Psoas muscle (tissue), 8 donors: ENCODE data around the gene RICTOR. TPM values are rescaled to one million over a fixed set of nuclear protein-coding genes. Genes with fewer than 3 reads are reported as not detected.

Experiments
- ATAC-seq, 4 donors: fragments of 200-7000 bp; cut with Tn5 transposase; one replicate each; pipeline ENCODE4 v1.9.1; 2020; ENCODE audit warnings: moderate library complexity in 3 of 4, mild to moderate bottlenecking in 2 of 4
- DNase-seq, 2 donors: peaks; one replicate each; pipeline ENCODE4 v3.0.0-alpha.2; 2020
- H3K27ac ChIP-seq: fragments of 200-600 bp; one replicate; pipeline ENCODE4 v1.8.0; 2022
- H3K27me3 ChIP-seq, 3 donors: fragments of 200-600 bp in 1 of 3; one replicate each; pipeline versions ENCODE4 v1.6.1 to v1.8.0; 2013 to 2022; ENCODE audit warnings: low read length in 2 of 3, mild to moderate bottlenecking in 2 of 3, moderate library complexity in 1 of 3; ENCODE audit not compliant: insufficient read depth in 3 of 3
- H3K36me3 ChIP-seq, 2 donors: fragments of 200-600 bp in 1 of 2; one replicate each; pipeline versions ENCODE4 v1.6.1 to v1.8.0; 2013 to 2022; ENCODE audit warnings: low read depth in 1 of 2, mild to moderate bottlenecking in 1 of 2, moderate library complexity in 1 of 2; ENCODE audit not compliant: insufficient read depth in 1 of 2
- H3K4me1 ChIP-seq: fragments of 200-600 bp; one replicate; pipeline ENCODE4 v1.8.0; 2022
- H3K4me3 ChIP-seq: fragments of 200-600 bp; one replicate; pipeline ENCODE4 v1.8.0; 2022; ENCODE audit warnings: mild to moderate bottlenecking
- H3K9me3 ChIP-seq: fragments of 200-600 bp; one replicate; pipeline ENCODE4 v1.8.0; 2022
- WGBS, 3 donors: extraction: QIAGEN DNeasy Blood & Tissue Kit; methylation state at CpG; one replicate each; pipeline versions ENCODE4 v1.1.6 to v1.1.7; 2013; 5-methylcytosine and 5-hydroxymethylcytosine counted together
- intact Hi-C, 2 donors: fragments of 100-400 bp; cut with DNase I; formaldehyde crosslinking; loops; one replicate each; pipeline versions ENCODE4 v1.11.0 to v1.14.2; 2022
- polyA plus RNA-seq, 3 donors: library from polyadenylated mRNA; stranded (reverse); fragments of 200-250 nt; gene quantifications; one replicate each; pipeline ENCODE4 v1.2.3, GENCODE V29; 2013
- total RNA-seq, 4 donors: library from RNA; stranded (reverse); fragmentation: NEBNext Ultra II Directional in 2 of 4; extraction: Animal tissue kit (Norgen Biotek cat#: 25700) in 2 of 4; gene quantifications; one replicate each; pipeline versions ENCODE4 v1.2.1 to v1.2.4, GENCODE V29; 2021 to 2023
- TF ChIP-seq, protein P1 (sequence below): fragments of 200-600 bp; IDR thresholded peaks from one replicate; pipeline ENCODE4 v1.8.0; 2022; ENCODE audit warnings: antibody characterized with exemption
- donor health status: healthy with polysubstance abuse.
- donor health status: DM: no; HTN: no; CAD: no; lungs with moderate emphysema.
- donor health status: Bipolar disorder and iron deficiency.
- donor health status: healthy.
- donor health status: DM: yes; HTN: yes; CAD: no.
- donor health status: DM: no; HTN: no; CAD: no.
- donor health status: DM: no; HTN: no; CAD: no.
- donor health status: DM: yes; HTN: yes; CAD: no.

Gene RICTOR
- total and polyA plus RNA-seq, 7 donors, result 2.7 to 46.7 (median 34.0) TPM

DNA sequence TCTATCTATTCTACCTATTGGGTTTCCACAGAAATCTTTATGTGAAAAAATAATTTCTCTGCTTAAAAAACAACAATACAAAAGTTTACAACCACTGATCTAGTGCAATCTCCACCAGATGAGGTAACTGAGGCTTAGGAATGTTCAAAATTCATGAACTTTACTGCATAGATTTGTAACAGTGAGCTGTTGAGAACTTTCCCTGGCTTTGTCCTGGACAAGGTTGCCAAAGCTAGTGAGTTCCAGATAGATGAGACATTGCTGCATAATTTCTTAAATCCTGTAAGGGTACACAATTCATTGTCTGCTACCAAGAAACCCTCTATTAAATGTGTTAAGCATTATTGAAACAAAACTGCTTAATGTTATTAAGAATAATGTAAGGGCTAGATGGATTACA lies 125.7 kb downstream of the RICTOR start:
- Histone ChIP-seq H3K27ac (no peak overlapping the region), H3K36me3 (peaks cover 0 to 100% of the 10 kb centered on the region in 2 donors), H3K27me3 (no peaks in the 10 kb centered on the region), H3K4me1 (no peaks in the 10 kb centered on the region), H3K9me3 (no peaks in the 10 kb centered on the region), H3K4me3 (no peak overlapping the region)
- intact Hi-C loops, result no loop called here
- ATAC-seq (no peak), DNase-seq (no peak)
- TF ChIP-seq, protein P1, sequence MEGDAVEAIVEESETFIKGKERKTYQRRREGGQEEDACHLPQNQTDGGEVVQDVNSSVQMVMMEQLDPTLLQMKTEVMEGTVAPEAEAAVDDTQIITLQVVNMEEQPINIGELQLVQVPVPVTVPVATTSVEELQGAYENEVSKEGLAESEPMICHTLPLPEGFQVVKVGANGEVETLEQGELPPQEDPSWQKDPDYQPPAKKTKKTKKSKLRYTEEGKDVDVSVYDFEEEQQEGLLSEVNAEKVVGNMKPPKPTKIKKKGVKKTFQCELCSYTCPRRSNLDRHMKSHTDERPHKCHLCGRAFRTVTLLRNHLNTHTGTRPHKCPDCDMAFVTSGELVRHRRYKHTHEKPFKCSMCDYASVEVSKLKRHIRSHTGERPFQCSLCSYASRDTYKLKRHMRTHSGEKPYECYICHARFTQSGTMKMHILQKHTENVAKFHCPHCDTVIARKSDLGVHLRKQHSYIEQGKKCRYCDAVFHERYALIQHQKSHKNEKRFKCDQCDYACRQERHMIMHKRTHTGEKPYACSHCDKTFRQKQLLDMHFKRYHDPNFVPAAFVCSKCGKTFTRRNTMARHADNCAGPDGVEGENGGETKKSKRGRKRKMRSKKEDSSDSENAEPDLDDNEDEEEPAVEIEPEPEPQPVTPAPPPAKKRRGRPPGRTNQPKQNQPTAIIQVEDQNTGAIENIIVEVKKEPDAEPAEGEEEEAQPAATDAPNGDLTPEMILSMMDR, result no peak

DNA sequence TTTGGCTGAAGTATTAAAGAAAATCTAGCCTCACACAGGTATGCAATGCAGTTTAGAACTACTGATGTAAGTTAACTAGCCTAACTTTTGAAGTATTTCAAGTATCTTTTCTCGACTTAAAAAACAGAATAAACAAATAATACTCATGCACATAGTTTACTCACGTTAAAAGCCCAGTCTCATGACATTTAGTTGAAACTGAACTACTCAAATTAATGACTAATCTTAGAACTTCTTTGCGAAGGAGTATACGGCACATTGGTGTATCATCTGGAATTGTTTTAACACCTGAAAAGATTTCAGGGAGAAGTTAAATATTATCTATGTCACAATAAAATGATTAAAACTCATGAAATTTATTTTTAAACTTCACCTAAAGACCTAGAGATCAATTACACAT lies 129.9 kb downstream of the RICTOR start:
- Histone ChIP-seq H3K9me3 (no peaks in the 10 kb centered on the region), H3K27me3 (no peaks in the 10 kb centered on the region), H3K4me1 (no peaks in the 10 kb centered on the region), H3K27ac (no peak overlapping the region), H3K4me3 (no peak overlapping the region), H3K36me3 (peaks cover 0 to 99% of the 10 kb centered on the region in 2 donors)
- DNase-seq (no peak), ATAC-seq (no peak)
- TF ChIP-seq, protein P1, result no peak
- WGBS, 3 donors, result 93 to 94% (median 94%) methylated on average over 4 of the region's 4 CpGs
- intact Hi-C loops, result no loop called here

DNA sequence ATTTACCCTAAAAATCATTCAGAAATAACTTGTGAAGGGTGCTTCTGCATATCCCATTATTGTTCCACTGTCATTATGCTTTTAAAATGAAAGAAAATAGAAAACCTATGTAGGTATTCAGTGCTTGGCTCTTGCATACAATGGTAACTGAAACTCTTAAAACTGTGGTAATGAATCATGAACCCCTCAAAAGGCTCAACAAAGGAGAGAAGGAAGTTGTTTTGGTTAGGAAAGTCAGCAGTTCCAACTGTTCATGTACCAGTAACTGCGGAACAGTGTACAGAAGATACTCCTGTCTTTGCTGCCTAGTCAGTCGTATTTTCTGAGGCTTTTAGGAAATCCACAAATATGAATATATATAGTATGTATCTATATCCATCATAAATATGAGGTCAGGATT lies 132.3 kb downstream of the RICTOR start:
- Histone ChIP-seq H3K36me3 (peaks cover 0 to 99% of the 10 kb centered on the region in 2 donors), H3K27me3 (no peaks in the 10 kb centered on the region), H3K4me1 (no peaks in the 10 kb centered on the region), H3K9me3 (no peaks in the 10 kb centered on the region), H3K27ac (no peak overlapping the region), H3K4me3 (no peak overlapping the region)
- TF ChIP-seq, protein P1, result no peak
- ATAC-seq, result no peak
- no peak for DNase-seq
- WGBS, 3 donors, result 96 to 99% (median 98%) methylated on average over 2 of the region's 2 CpGs
- intact Hi-C loops, result no loop called here

DNA sequence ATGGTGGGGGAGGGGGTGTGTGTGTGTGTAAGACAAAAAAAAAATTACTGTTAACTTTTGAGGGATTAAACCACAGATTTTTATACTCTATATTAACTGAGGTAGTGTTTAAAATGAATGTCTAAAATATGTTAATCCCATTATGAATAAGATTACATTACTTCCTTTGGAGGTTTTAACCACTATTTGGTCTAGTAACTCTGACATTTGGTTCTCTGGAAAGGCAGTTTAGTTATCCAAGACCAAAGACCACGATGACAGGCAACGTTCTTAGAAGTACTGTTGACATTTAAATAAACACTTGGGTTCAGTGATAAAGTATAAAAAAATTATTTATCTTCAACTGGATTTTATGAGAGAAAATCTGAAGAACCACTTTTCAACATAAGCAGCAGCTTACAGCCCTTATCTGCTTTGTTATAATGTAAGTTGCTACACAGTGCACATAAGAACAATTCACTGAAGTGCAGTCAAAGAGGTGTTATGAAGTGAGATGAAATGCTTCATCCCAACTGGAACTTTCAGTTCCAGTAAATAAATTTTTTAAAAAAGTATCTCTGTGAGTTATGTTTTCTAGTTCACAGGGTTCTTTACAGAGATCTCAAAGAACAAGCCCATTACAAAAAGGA lies 133.9 kb downstream of the RICTOR start:
- no peak overlapping the region for H3K27ac ChIP-seq
- no peak for ATAC-seq
- no peak for DNase-seq
- H3K27me3 ChIP-seq, result no peaks in the 10 kb centered on the region
- no peak overlapping the region for H3K4me3 ChIP-seq
- TF ChIP-seq, protein P1, result no peak
- peaks cover 0 to 97% of the 10 kb centered on the region in 2 donors for H3K36me3 ChIP-seq
- no peaks in the 10 kb centered on the region for H3K9me3 ChIP-seq
- no peaks in the 10 kb centered on the region for H3K4me1 ChIP-seq
- WGBS, 3 donors, result 80 to 95% (median 92%) methylated on average over 2 of the region's 2 CpGs
- intact Hi-C loops, result no loop called here

DNA sequence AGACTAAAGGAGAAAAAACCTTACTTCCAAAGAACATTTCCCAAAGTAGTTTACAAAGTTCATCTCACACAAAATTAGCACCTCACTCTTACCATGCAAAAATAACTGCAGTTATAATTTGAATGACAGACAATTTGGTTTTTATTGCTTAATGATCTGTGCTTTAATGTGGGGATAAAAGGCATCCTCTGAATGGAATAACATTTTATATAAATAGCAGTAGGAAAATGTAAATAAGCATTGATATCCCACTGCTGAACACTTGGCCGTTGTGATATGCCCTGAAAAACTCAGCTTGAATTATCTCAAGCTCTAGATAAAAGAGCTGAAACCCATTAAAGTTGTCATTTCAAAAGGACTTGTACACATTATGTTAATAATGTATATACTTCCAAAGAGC lies 135.2 kb downstream of the RICTOR start:
- WGBS, 3 donors, result 82 to 92% (median 84%) methylated on average over 1 of the region's 1 CpG
- Histone ChIP-seq H3K9me3 (no peaks in the 10 kb centered on the region), H3K4me3 (no peak overlapping the region), H3K27me3 (no peaks in the 10 kb centered on the region), H3K36me3 (peaks cover 0 to 89% of the 10 kb centered on the region in 2 donors), H3K4me1 (no peaks in the 10 kb centered on the region), H3K27ac (no peak overlapping the region)
- no peak for DNase-seq
- intact Hi-C loops, result no loop called here
- TF ChIP-seq, protein P1, result no peak
- ATAC-seq, result no peak
